ENCODE data around the gene IPO13.

Gene IPO13

GRCh38 chr1:43951021-43951985, 4.6 kb downstream of the IPO13 start:
- FAIRE-seq = no peak

- no peak for FAIRE-seq
These were observed 6.1 kb downstream of the IPO13 start for GRCh38 chr1:43952731-43953346.

GRCh38 chr1:43953361-43953760, 6.6 kb downstream of the IPO13 start:
- no peak for FAIRE-seq

- no peak for FAIRE-seq
These were observed 7.3 kb downstream of the IPO13 start for GRCh38 chr1:43954036-43954435.

GRCh38 chr1:43956234-43956633, 9.5 kb downstream of the IPO13 start:
- FAIRE-seq = no peak

- no peak for FAIRE-seq
These were observed 10.8 kb downstream of the IPO13 start for GRCh38 chr1:43957407-43958040.

GRCh38 chr1:43958351-43959255, 11.9 kb downstream of the IPO13 start:
- FAIRE-seq = no peak

GRCh38 chr1:43960798-43961197, 14.0 kb downstream of the IPO13 start:
- no peak for FAIRE-seq

GRCh38 chr1:43961692-43962091, 14.9 kb downstream of the IPO13 start:
- no peak for FAIRE-seq

- FAIRE-seq = no peak
These were observed 15.6 kb downstream of the IPO13 start for GRCh38 chr1:43962324-43962723.

- FAIRE-seq = no peak
These were observed 16.3 kb downstream of the IPO13 start for GRCh38 chr1:43963006-43963405.

- no peak for FAIRE-seq
These were observed 17.1 kb downstream of the IPO13 start for GRCh38 chr1:43963890-43964289.

GRCh38 chr1:43965316-43965715, 18.6 kb downstream of the IPO13 start:
- no peak for FAIRE-seq

- no peak for FAIRE-seq
These were observed 21.7 kb downstream of the IPO13 start for GRCh38 chr1:43968348-43968948.

- no peak for FAIRE-seq
These were observed 22.6 kb downstream of the IPO13 start for GRCh38 chr1:43969416-43969745.

GRCh38 chr1:43969746-43970466, 23.2 kb downstream of the IPO13 start, which contains the start of gene DPH2:
Gene DPH2 (plus strand): TSS chr1:43970010. CDS start chr1:43970176, 166 bp downstream.
- FAIRE-seq = peak; percentile 97

- no peak for FAIRE-seq
These were observed 23.8 kb downstream of the IPO13 start for GRCh38 chr1:43970502-43970901.

GRCh38 chr1:43970911-43971310, 24.2 kb downstream of the IPO13 start:
- no peak for FAIRE-seq

GRCh38 chr1:43971336-43971980, 24.7 kb downstream of the IPO13 start:
- FAIRE-seq = no peak

GRCh38 chr1:43973981-43974442, 27.3 kb downstream of the IPO13 start:
- FAIRE-seq = no peak

Data from A204.1 (cell line).